Heart left ventricle (tissue), 13 donors: ENCODE results near the gene ZNF804A.

Source experiments
- CTCF ChIP-seq, 12 donors: fragments of 200-600 bp; sonication (generic) in 4 of 12; IDR thresholded peaks; one replicate each; pipeline versions ENCODE4 v1.5.0 to v1.8.0; 2018 to 2022; ENCODE audit warnings: antibody characterized with exemption in 12 of 12, mild to moderate bottlenecking in 5 of 12
- POLR2A ChIP-seq, 2 donors: fragments of 450-650 bp; IDR thresholded peaks; one replicate each; pipeline ENCODE4 v1.6.1; 2017; ENCODE audit warnings: antibody characterized with exemption in 2 of 2, mild to moderate bottlenecking in 2 of 2, moderate library complexity in 2 of 2
- donor health status: ischemic (EF 13 %, LVEDD 7.1; RV severe dilation, severe dysfunction).
- donor health status: DM: no; HTN: yes; CAD: no.
- donor health status: DM: no; HTN: no; CAD: no.
- donor health status: ischemic (EF 25% LVEDD 6.9; RV normal size, moderate dysfunction).
- donor health status: ischemic (EF 25% LVEDD 5.7; RV mildly dilated, moderate dysfunction).
- donor health status: ischemic (EF 35%, LVEDD 5.7; RV mildly dilated, moderate dysfunction).
- donor health status: nonischemic (EF 11% LVEDD 7.7; RV severe dilation, severe dysfunction).
- donor health status: DM: yes; HTN: yes; CAD: no.
- donor health status: PGD.
- donor health status: ischemic (EF 29% LVEDD 5.4; RV normal size, mild dysfunction).
- donor health status: nonischemic (EF 23%, LVEDD 6.1; RV moderate dilation, normal function).

- no peak for TF ChIP-seq CTCF (IDR thresholded peaks at IDR 0.05)
- TF ChIP-seq POLR2A (IDR thresholded peaks at IDR 0.05): no peak
Observed at GRCh38 chr2:184830531-184830930, 232.2 kb downstream of the ZNF804A start.
